Measurements from ENCODE around the gene FBXO34. TPM values are rescaled to one million over a fixed set of nuclear protein-coding genes. Genes with fewer than 3 reads are reported as not detected.

The FBXO34 gene
- total and polyA plus RNA-seq, 9 of the 15 experiments (the other 6 are each of a cell fraction or from before 2014, with no cell fraction given): 6.3 to 24.9 (median 16.2) TPM

- Histone ChIP-seq H3K9me1 (ENCODE audit: control insufficient read depth, insufficient read depth, low read length) (no peaks in the 10 kb centered on the region), H3K27me3 (ENCODE audit: control insufficient read depth in 2 of 2, insufficient read depth in 2 of 2, low read length in 2 of 2) (peaks cover 3 to 10% of the 10 kb centered on the region in 2 experiments; a peak in 4 of 5 replicates), H3K27ac (ENCODE audit: extremely low read depth, low read depth, low read length) (no peak overlapping the region), H3K9me3 (replicated peaks; ENCODE audit: control insufficient read depth, insufficient read depth, low read depth, low read length) (no peaks in the 10 kb centered on the region), H4K20me1 (replicated peaks; ENCODE audit: control insufficient read depth, insufficient read depth, low read length) (no peaks in the 10 kb centered on the region), H3K4me3 (no peak overlapping the region), H3K9ac (ENCODE audit: insufficient read depth in 1 of 2, low read depth in 2 of 2, low read length in 2 of 2) (no peak overlapping the region), H3K79me2 (ENCODE audit: control insufficient read depth, insufficient read depth, low read length) (no peaks in the 10 kb centered on the region), H2AFZ (ENCODE audit: low read depth, low read length) (no peak overlapping the region), H3K4me1 (replicated peaks in 1 of 2; ENCODE audit: control insufficient read depth in 2 of 2, insufficient read depth in 2 of 2, low read length in 2 of 2) (peaks cover 0 to 3% of the 10 kb centered on the region in 2 experiments; a peak in 2 of 5 replicates), H3K36me3 (ENCODE audit: control insufficient read depth, insufficient read depth, low read length) (no peaks in the 10 kb centered on the region), H3K4me2 (ENCODE audit: insufficient read depth, low read length) (no peak overlapping the region)
- CTCF ChIA-PET (ENCODE audit: low intra/inter-chr PET ratio): interaction anchor here (0.5 kb wide), 1 partner anchor 185 kb away, joined by 4 read pairs; no protein-coding TSS in a partner anchor
- in situ Hi-C loops (cut with MboI): no loop called here
- ATAC-seq (peak; percentile 78), FAIRE-seq (peak; percentile 61), DNase-seq (ENCODE audit: extremely low read depth in 1 of 4, low spot score in 3 of 4) (peak in 1 of 4 experiments; percentile 32)
- 0% methylated on average over 4 of the region's 4 CpGs for WGBS (ENCODE audit: insufficient coverage, low coverage, missing lambda C conversion rate)
- intact Hi-C loops (cut with micrococcal nuclease): no loop called here
- no TSS peak for BruUV-seq (replicated peaks)
- POLR2A ChIA-PET: interaction anchor here (0.5 to 0.6 kb wide), 2 partner anchors 11 to 137 kb away, joined by 3 read pairs; no protein-coding TSS in a partner anchor
- TF ChIP-seq RAD21 (CRISPR knock-in tag; conservative IDR thresholded peaks at IDR 0.05 in 1 of 2, IDR thresholded peaks at IDR 0.05 in 1 of 2) (peak in 1 of 2 experiments; percentile 61; a peak in 2 of 4 replicates), REST (IDR thresholded peaks at IDR 0.05; ENCODE audit: borderline replicate concordance) (peak; percentile 29; the same call in 1 of the 2 replicates), REST (CRISPR knock-in tag; IDR thresholded peaks at IDR 0.05; ENCODE audit: low read depth) (no peak), FOXP1 (CRISPR knock-in tag; IDR thresholded peaks at IDR 0.05) (no peak), SMC3 (conservative IDR thresholded peaks at IDR 0.05; ENCODE audit: insufficient read depth, low read depth, low read length) (0 out of 2 replicates have a peak, but pooled peaks have one; percentile 30), CHD4 (IDR thresholded peaks at IDR 0.05; ENCODE audit: insufficient read depth, insufficient replicate concordance, low read depth, low read length, poor library complexity, severe bottlenecking) (no peak)
- TF ChIP-seq, protein P1, sequence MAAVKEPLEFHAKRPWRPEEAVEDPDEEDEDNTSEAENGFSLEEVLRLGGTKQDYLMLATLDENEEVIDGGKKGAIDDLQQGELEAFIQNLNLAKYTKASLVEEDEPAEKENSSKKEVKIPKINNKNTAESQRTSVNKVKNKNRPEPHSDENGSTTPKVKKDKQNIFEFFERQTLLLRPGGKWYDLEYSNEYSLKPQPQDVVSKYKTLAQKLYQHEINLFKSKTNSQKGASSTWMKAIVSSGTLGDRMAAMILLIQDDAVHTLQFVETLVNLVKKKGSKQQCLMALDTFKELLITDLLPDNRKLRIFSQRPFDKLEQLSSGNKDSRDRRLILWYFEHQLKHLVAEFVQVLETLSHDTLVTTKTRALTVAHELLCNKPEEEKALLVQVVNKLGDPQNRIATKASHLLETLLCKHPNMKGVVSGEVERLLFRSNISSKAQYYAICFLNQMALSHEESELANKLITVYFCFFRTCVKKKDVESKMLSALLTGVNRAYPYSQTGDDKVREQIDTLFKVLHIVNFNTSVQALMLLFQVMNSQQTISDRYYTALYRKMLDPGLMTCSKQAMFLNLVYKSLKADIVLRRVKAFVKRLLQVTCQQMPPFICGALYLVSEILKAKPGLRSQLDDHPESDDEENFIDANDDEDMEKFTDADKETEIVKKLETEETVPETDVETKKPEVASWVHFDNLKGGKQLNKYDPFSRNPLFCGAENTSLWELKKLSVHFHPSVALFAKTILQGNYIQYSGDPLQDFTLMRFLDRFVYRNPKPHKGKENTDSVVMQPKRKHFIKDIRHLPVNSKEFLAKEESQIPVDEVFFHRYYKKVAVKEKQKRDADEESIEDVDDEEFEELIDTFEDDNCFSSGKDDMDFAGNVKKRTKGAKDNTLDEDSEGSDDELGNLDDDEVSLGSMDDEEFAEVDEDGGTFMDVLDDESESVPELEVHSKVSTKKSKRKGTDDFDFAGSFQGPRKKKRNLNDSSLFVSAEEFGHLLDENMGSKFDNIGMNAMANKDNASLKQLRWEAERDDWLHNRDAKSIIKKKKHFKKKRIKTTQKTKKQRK (IDR thresholded peaks at IDR 0.05; ENCODE audit: borderline replicate concordance, low read depth, low read length): no peak
Measured at GRCh38 chr14:55245657-55246268, 25.5 kb upstream of the FBXO34 start.
